B cell (primary cell): ENCODE measurements around the gene ASB7. TPM values are rescaled to one million over a fixed set of nuclear protein-coding genes. Genes with fewer than 3 reads are reported as not detected.
A peak's percentile ranks its signal among the peaks of the same experiment; 100 is the strongest.

ENCODE experiments used
- ATAC-seq: fragments of 200-7000 bp; cut with Tn5 transposase; one replicate; pipeline ENCODE4 v1.10.0; 2021; ENCODE audit warnings: low read depth, mild to moderate bottlenecking, moderate number of reproducible peaks, moderate library complexity
- CTCF ChIA-PET: fragments of 350-600 bp; sonication (Branson Sonifier 250); formaldehyde crosslinking; loops from one replicate; lab custom pipeline; 2021; ENCODE audit warnings: antibody characterized with exemption, inconsistent platforms; lab: Charles Lee
- POLR2A ChIA-PET: fragments of 350-600 bp; sonication (Branson Sonifier 250); formaldehyde crosslinking; loops from one replicate; lab custom pipeline; 2021; ENCODE audit warnings: antibody characterized with exemption; lab: Charles Lee
- DNase-seq: peaks from one replicate; pipeline ENCODE4 v3.0.0; 2013
- H2AFZ ChIP-seq: 2 replicates; pipeline ENCODE4 v1.6.1; 2012; ENCODE audit warnings: mild to moderate bottlenecking, low read depth, low read length; ENCODE audit not compliant: insufficient read depth, poor library complexity, severe bottlenecking
- H3K27ac ChIP-seq, 2 donors: 1 replicate in 1 of 2; 2 replicates in 1 of 2; pipeline ENCODE4 v1.5.1; 2012 to 2013; ENCODE audit warnings: low read length in 2 of 2, mild to moderate bottlenecking in 2 of 2, moderate library complexity in 1 of 2
- H3K27me3 ChIP-seq, 4 experiments: fragments of 200-600 bp in 1 of 4; sonication (generic) in 1 of 4; replicated peaks in 1 of 4; 1 replicate in 2 of 4; 2 replicates in 2 of 4; pipeline versions ENCODE4 v1.6.1 to v1.7.0; 2013 to 2016; ENCODE audit warnings: low read length in 3 of 4, mild to moderate bottlenecking in 2 of 4, mixed read lengths in 1 of 4, moderate library complexity in 1 of 4; ENCODE audit not compliant: insufficient read depth in 4 of 4, control insufficient read depth in 3 of 4; ENCODE audit errors: control extremely low read depth in 1 of 4
- H3K36me3 ChIP-seq, 2 experiments: replicated peaks in 1 of 2; 1 replicate in 1 of 2; 2 replicates in 1 of 2; pipeline versions ENCODE4 v1.6.1 to v1.7.1; 2013; ENCODE audit warnings: low read length in 1 of 2; ENCODE audit not compliant: insufficient read depth in 2 of 2, control insufficient read depth in 1 of 2; ENCODE audit errors: control extremely low read depth in 1 of 2, extremely low read depth in 1 of 2
- H3K4me1 ChIP-seq, 2 donors: fragments of 200-600 bp in 1 of 2; sonication (generic) in 1 of 2; 1 replicate in 1 of 2; 2 replicates in 1 of 2; pipeline versions ENCODE4 v1.5.1 to v1.6.1; 2013 to 2017; ENCODE audit warnings: low read length in 2 of 2; ENCODE audit not compliant: control insufficient read depth in 2 of 2, insufficient read depth in 2 of 2
- H3K4me2 ChIP-seq: replicated peaks from 2 replicates; pipeline ENCODE3; 2012; ENCODE audit warnings: mild to moderate bottlenecking, low read depth, low read length; ENCODE audit not compliant: poor library complexity, severe bottlenecking
- H3K4me3 ChIP-seq, 5 experiments: fragments of 200-600 bp in 1 of 5; sonication (generic) in 1 of 5; 1 replicate in 3 of 5; 2 replicates in 2 of 5; pipeline versions ENCODE4 v1.5.1 to v1.7.0; 2011 to 2016; ENCODE audit warnings: low read length in 4 of 5, mild to moderate bottlenecking in 4 of 5, low read depth in 2 of 5, control low read depth in 1 of 5, moderate library complexity in 1 of 5; ENCODE audit not compliant: insufficient read depth in 1 of 5; ENCODE audit errors: control extremely low read depth in 1 of 5, extremely low read depth in 1 of 5
- H3K79me2 ChIP-seq: fragments of 200-600 bp; sonication (generic); one replicate; pipeline ENCODE4 v1.6.0; 2016; ENCODE audit warnings: low read length; ENCODE audit not compliant: control insufficient read depth, insufficient read depth
- H3K9ac ChIP-seq: fragments of 200-600 bp; sonication (generic); 2 replicates; pipeline ENCODE4 v1.6.1; 2017; ENCODE audit warnings: mild to moderate bottlenecking, low read length, moderate library complexity
- H3K9me3 ChIP-seq, 3 donors: one replicate each; pipeline versions ENCODE4 v1.6.1 to v1.7.1; 2013; ENCODE audit warnings: low read length in 2 of 3; ENCODE audit not compliant: control insufficient read depth in 2 of 3, insufficient read depth in 1 of 3; ENCODE audit errors: control extremely low read depth in 1 of 3
- H4K20me1 ChIP-seq: 2 replicates; pipeline ENCODE4 v1.6.0; 2012; ENCODE audit warnings: mild to moderate bottlenecking, low read length; ENCODE audit not compliant: insufficient read depth, control insufficient read depth, poor library complexity, severe bottlenecking
- H3K27ac Mint-ChIP-seq: one replicate; pipeline ENCODE4 v1.8.0; 2021; ENCODE audit warnings: mixed read lengths
- H3K27me3 Mint-ChIP-seq: one replicate; pipeline ENCODE4 v1.8.0; 2021; ENCODE audit warnings: mixed read lengths
- H3K4me1 Mint-ChIP-seq: one replicate; pipeline ENCODE4 v1.8.0; 2021; ENCODE audit warnings: mixed read lengths
- H3K4me3 Mint-ChIP-seq: one replicate; pipeline ENCODE4 v1.8.0; 2021; ENCODE audit warnings: mixed read lengths
- H3K9me3 Mint-ChIP-seq: one replicate; pipeline ENCODE4 v1.8.0; 2022; ENCODE audit warnings: mixed read lengths; ENCODE audit not compliant: insufficient read depth
- CTCF ChIP-seq: fragments of 200-600 bp; IDR thresholded peaks from one replicate; pipeline ENCODE4 v1.8.0; 2022; ENCODE audit warnings: antibody characterized with exemption, mild to moderate bottlenecking
- EZH2 ChIP-seq: IDR thresholded peaks from 2 replicates; pipeline ENCODE4 v1.6.1; 2012; ENCODE audit warnings: borderline replicate concordance, low read depth, mild to moderate bottlenecking, moderate library complexity, low read length; ENCODE audit not compliant: insufficient read depth, poor library complexity, severe bottlenecking
- WGBS: methylation state at CpG from one replicate; pipeline ENCODE4 v1.1.5; 2013; ENCODE audit warnings: missing lambda C conversion rate; ENCODE audit not compliant: insufficient coverage; 5-methylcytosine and 5-hydroxymethylcytosine counted together
- intact Hi-C: fragments of 100-400 bp; cut with micrococcal nuclease; formaldehyde crosslinking; loops from one replicate; pipeline ENCODE4 v1.10.0; 2022
- polyA plus RNA-seq: library from polyadenylated mRNA; depleted of rRNA; stranded (reverse); fragments of >200 nt; gene quantifications from 2 replicates; pipeline ENCODE4 v1.2.3, GENCODE V29; 2012
- total RNA-seq, 2 donors: library from RNA; stranded (reverse); fragments of 120-200 nt in 1 of 2; gene quantifications; 1 replicate in 1 of 2; 2 replicates in 1 of 2; pipeline versions ENCODE4 v1.2.3 to v1.2.4, GENCODE V29; 2013 to 2022

The ASB7 gene
- total and polyA plus RNA-seq, 2 donors (not counting 1 experiment from before 2014, with no cell fraction given), result 12.1 to 25.0 TPM

DNA sequence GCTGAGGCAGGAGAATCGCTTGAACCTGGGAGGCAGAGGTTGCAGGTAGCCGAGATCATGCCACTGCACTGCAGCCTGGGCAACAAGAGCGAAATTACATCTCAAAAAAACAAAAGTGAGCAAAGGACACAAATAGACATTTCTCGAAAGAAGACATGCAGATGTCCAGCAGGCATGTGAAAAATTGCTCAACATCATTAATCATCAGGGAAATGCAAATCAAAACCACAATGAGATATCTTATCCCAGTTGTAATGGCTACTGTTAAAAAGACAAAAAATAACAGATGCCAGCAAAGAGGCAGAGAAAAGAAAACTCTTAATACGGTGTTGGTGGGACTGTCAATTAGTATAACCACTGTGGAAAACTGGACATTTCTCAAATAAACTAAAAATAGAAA lies 20.9 kb downstream of the ASB7 start:
- Histone ChIP-seq H3K9me3 (no peaks in the 10 kb centered on the region), H3K4me3 (no peak overlapping the region), H3K4me1 (no peaks in the 10 kb centered on the region), H3K4me2 (no peak overlapping the region), H4K20me1 (peaks cover 19% of the 10 kb centered on the region), H3K9ac (no peak overlapping the region), H3K36me3 (peaks cover 0 to 10% of the 10 kb centered on the region in 2 experiments), H3K27me3 (no peaks in the 10 kb centered on the region), H2AFZ (no peak overlapping the region), H3K79me2 (peaks cover 11% of the 10 kb centered on the region), H3K27ac (no peak overlapping the region)
- H3K9me3 Mint-ChIP-seq, result no peaks in the 10 kb centered on the region
- no peak overlapping the region for H3K27ac Mint-ChIP-seq
- intact Hi-C loops, result no loop called here
- no peak overlapping the region for H3K4me3 Mint-ChIP-seq
- TF ChIP-seq CTCF (no peak), EZH2 (no peak)
- DNase-seq, result no peak
- H3K4me1 Mint-ChIP-seq, result peaks cover 12% of the 10 kb centered on the region
- 100% methylated on average over 3 of the region's 5 CpGs for WGBS
- ChIA-PET CTCF (interaction anchor here (2.7 kb wide), 2 partner anchors 250 to 385 kb away, joined by 8 to 25 read pairs; no protein-coding TSS in a partner anchor), POLR2A (no interaction called here)
- no peaks in the 10 kb centered on the region for H3K27me3 Mint-ChIP-seq
- ATAC-seq, result no peak

DNA sequence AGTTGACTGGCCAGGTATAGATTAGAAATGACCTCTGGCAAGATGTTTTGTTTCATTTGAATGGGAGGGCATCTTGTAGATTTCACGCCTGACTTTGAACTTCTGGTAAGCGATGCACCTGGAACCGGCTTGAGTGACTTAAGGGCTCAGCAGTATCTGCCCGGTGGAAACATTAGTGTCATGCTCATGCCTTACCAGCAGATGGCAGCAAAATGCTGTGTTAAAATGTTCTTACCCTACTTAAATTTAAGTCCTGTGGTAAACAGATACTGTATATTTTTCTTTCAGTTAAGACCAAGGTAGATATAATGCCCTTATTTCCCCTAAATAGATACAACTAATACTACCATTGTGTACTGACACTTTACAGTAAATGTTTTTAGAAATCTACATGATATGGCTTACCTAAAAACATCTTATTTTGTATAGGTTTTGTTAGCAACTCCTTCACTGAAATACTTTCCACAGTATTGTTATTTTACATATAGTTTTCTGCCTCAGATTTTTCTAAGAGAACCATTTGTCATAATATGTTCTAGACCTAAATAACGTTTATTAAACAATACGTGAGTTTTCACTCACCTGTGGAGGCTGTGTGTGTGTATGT lies 25.5 kb downstream of the ASB7 start:
- no peak overlapping the region for H2AFZ ChIP-seq
- intact Hi-C loops, result loop anchor here (1.0 to 2.0 kb wide), 3 partner anchors 245 to 380 kb away; partner anchors contain the start of gene LRRK1
- no peak overlapping the region for H3K4me3 ChIP-seq
- no peak overlapping the region for H3K27ac ChIP-seq
- POLR2A ChIA-PET, result no interaction called here
- H3K4me2 ChIP-seq, result no peak overlapping the region
- Mint-ChIP-seq H3K9me3 (no peaks in the 10 kb centered on the region), H3K27ac (no peak overlapping the region), H3K4me1 (peaks cover 2% of the 10 kb centered on the region), H3K4me3 (no peak overlapping the region), H3K27me3 (no peaks in the 10 kb centered on the region)
- ATAC-seq (peak; percentile 71), DNase-seq (peak; percentile 81)
- CTCF ChIA-PET, result interaction anchor here (1.2 to 1.5 kb wide), 4 partner anchors 244 to 381 kb away, joined by 12 to 24 read pairs (median 14); no protein-coding TSS in a partner anchor
- no peaks in the 10 kb centered on the region for H3K27me3 ChIP-seq
- H3K36me3 ChIP-seq, result peaks cover 0 to 40% of the 10 kb centered on the region in 2 experiments
- peak; percentile 96 for TF ChIP-seq CTCF
- TF ChIP-seq EZH2, result no peak
- no peak overlapping the region for H3K9ac ChIP-seq
- no peaks in the 10 kb centered on the region for H3K9me3 ChIP-seq
- H3K4me1 ChIP-seq, result no peaks in the 10 kb centered on the region
- 20% methylated on average over 3 of the region's 6 CpGs for WGBS
- peaks cover 32% of the 10 kb centered on the region for H4K20me1 ChIP-seq
- H3K79me2 ChIP-seq, result peaks cover 34% of the 10 kb centered on the region
